Measurements from ENCODE around the gene TMC1. TPM values are rescaled to one million over a fixed set of nuclear protein-coding genes. Genes with fewer than 3 reads are reported as not detected.
A peak's percentile ranks its signal among the peaks of the same experiment; 100 is the strongest.

TMC1 gene
- total and polyA plus RNA-seq, 2 of the 13 experiments (the other 11 are each of a cell fraction or from before 2014, with no cell fraction given) = 0.02 to 0.03 TPM

DNA sequence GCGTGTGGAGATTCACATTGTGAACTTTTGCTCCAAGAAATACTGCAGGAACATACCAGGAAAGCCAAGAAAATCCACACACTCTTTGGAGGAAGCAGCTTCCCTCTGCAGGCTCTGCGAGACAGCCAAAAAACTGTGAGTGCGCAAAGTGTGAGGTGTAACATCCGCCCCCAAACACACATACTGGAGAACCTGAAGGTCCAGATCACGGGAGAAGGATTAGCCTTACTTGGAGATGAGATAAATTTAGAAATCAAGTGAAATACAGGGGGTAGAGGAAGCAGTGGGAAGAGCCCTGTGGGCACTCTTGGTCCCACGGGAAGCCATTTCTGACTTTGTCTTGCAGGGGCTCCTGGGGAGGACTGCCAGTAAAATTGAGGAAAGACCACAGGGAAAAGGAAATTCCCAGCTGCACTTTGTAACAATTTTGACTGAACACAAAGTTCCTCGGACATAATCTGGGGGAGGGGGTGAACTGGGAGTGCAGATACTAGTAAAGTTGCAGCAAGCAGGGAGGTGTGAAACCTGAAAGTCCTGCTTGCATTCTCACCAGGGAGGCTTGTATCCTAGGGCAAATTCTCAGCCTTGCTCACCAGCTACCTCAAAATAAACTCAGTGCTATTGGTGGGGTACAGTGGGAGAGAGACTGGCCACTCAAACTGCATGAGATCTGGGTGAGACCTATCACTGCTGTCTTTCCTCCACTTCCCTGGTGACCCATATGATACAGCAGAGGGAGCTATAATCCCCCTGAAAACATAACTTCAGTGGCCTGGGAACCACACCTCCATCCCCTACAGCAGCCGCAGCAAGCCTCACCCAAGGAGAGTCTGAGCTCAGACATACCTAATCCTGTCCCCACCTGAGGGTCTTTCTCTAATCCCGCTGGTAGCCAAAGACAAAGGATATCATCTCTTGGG lies 322.4 kb downstream of the TMC1 start (continued):
- TF ChIP-seq, protein P1, sequence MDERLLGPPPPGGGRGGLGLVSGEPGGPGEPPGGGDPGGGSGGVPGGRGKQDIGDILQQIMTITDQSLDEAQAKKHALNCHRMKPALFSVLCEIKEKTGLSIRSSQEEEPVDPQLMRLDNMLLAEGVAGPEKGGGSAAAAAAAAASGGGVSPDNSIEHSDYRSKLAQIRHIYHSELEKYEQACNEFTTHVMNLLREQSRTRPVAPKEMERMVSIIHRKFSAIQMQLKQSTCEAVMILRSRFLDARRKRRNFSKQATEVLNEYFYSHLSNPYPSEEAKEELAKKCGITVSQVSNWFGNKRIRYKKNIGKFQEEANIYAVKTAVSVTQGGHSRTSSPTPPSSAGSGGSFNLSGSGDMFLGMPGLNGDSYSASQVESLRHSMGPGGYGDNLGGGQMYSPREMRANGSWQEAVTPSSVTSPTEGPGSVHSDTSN (CRISPR knock-in tag; IDR thresholded peaks at IDR 0.05) = no peak
- TF ChIP-seq HES4 (CRISPR knock-in tag; IDR thresholded peaks at IDR 0.05; ENCODE audit: borderline replicate concordance) (no peak), HMGXB4 (CRISPR knock-in tag; IDR thresholded peaks at IDR 0.05; ENCODE audit: borderline replicate concordance in 1 of 2, low read depth in 1 of 2) (peak; percentile 39 to 75; a peak in 2 of 4 replicates), TBX3 (IDR thresholded peaks at IDR 0.05; ENCODE audit: borderline replicate concordance) (no peak), GLI4 (CRISPR knock-in tag; IDR thresholded peaks at IDR 0.05; ENCODE audit: borderline replicate concordance) (no peak), DNMT1 (CRISPR knock-in tag; IDR thresholded peaks at IDR 0.05) (no peak), TEAD3 (CRISPR knock-in tag; optimal IDR thresholded peaks at IDR 0.05; ENCODE audit: borderline replicate concordance) (peak; percentile 18), ZNF121 (CRISPR knock-in tag; IDR thresholded peaks at IDR 0.05) (no peak), ZSCAN22 (CRISPR knock-in tag; IDR thresholded peaks at IDR 0.05) (no peak), ZNF275 (CRISPR knock-in tag; IDR thresholded peaks at IDR 0.05; ENCODE audit: borderline replicate concordance) (no peak), EED (CRISPR knock-in tag; IDR thresholded peaks at IDR 0.05) (no peak), ZNF616 (CRISPR knock-in tag; IDR thresholded peaks at IDR 0.05; ENCODE audit: low read depth) (no peak), ELF1 (CRISPR knock-in tag; IDR thresholded peaks at IDR 0.05) (0 out of 2 replicates have a peak, but pooled peaks have one; percentile 17), ZNF687 (CRISPR knock-in tag; IDR thresholded peaks at IDR 0.05) (no peak), NCOR1 (IDR thresholded peaks at IDR 0.05; ENCODE audit: borderline replicate concordance, low read length) (no peak), AKAP8 (CRISPR knock-in tag; IDR thresholded peaks at IDR 0.05) (no peak), ZNF512 (CRISPR knock-in tag; IDR thresholded peaks at IDR 0.05) (no peak), ZNF34 (CRISPR knock-in tag; IDR thresholded peaks at IDR 0.05; ENCODE audit: borderline replicate concordance) (no peak)

All from HepG2 (cell line).